22Rv1 (cell line): Measurements from ENCODE around the gene SPATA32.

ENCODE experiments used
- ZFX ChIP-seq: fragments of 450-650 bp; IDR thresholded peaks from 2 replicates; pipeline ENCODE4 v1.6.1; 2017; ENCODE audit warnings: antibody characterized with exemption, borderline replicate concordance
- TF ChIP-seq, protein P1 (sequence below): fragments of 450-650 bp; IDR thresholded peaks from 2 replicates; pipeline ENCODE4 v1.5.1; 2017; ENCODE audit warnings: mild to moderate bottlenecking

- TF ChIP-seq, protein P1, sequence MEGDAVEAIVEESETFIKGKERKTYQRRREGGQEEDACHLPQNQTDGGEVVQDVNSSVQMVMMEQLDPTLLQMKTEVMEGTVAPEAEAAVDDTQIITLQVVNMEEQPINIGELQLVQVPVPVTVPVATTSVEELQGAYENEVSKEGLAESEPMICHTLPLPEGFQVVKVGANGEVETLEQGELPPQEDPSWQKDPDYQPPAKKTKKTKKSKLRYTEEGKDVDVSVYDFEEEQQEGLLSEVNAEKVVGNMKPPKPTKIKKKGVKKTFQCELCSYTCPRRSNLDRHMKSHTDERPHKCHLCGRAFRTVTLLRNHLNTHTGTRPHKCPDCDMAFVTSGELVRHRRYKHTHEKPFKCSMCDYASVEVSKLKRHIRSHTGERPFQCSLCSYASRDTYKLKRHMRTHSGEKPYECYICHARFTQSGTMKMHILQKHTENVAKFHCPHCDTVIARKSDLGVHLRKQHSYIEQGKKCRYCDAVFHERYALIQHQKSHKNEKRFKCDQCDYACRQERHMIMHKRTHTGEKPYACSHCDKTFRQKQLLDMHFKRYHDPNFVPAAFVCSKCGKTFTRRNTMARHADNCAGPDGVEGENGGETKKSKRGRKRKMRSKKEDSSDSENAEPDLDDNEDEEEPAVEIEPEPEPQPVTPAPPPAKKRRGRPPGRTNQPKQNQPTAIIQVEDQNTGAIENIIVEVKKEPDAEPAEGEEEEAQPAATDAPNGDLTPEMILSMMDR = no peak
- TF ChIP-seq ZFX = no peak
Measured at GRCh38 chr17:45257115-45257514, 4.8 kb downstream of the SPATA32 start.
